Endothelial cell of umbilical vein (primary cell): ENCODE measurements around the gene AQP7.

Experiments used
- EZH2 ChIP-seq: IDR thresholded peaks from 2 replicates; pipeline ENCODE4 v1.6.1; 2012; ENCODE audit warnings: borderline replicate concordance, low read depth, mild to moderate bottlenecking, moderate library complexity, low read length, inconsistent platforms; ENCODE audit not compliant: severe bottlenecking
- TF ChIP-seq, protein P1 (sequence below): IDR thresholded peaks from 2 replicates; pipeline ENCODE4 v1.6.1; 2011; ENCODE audit not compliant: insufficient read depth, insufficient read length

DNA sequence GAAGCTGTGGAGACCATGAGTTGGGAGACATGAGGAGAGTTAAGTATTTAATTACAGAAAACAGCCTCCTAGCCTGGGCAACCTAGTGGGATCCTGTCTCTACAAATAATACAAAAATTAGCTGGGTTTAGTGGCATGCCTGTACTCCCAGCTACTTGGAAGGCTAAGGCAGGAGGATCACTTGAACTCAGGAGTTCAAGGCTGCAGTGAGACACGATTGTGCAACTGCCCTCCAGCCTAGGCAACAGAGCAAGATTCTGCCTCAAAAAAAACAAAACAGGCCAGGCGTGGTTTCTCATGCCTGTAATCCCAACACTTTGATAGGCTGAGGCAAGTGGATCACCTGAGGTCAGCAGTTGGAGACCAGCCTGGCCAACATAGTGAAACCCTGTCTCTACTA is 52.6 kb downstream of the AQP7 start:
- TF ChIP-seq, protein P1, sequence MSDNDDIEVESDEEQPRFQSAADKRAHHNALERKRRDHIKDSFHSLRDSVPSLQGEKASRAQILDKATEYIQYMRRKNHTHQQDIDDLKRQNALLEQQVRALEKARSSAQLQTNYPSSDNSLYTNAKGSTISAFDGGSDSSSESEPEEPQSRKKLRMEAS, result no peak
- no peak for TF ChIP-seq EZH2
